ENCODE data around the gene MTA1.

DNA sequence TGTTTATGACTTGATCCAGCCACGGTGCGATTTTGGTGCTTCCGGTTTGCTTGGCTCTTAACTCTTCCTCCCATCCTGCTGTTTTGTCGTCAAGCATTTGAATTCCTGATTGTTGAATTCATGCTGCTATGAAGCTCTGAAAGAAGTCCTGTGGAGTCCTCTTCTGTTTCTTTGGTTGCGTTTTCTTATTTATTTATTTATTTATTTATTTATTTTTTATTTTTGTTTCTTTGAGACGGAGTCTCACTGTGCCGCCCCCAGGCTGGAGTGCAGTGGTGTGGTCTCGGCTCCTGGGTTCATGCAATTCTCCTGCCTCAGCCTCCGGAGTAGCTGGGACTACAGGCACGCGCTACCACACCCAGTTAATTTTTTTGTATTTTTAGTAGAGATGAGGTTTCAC is 3.0 kb upstream of the MTA1 start:
- TF ChIP-seq CTCF (IDR thresholded peaks at IDR 0.05) (no peak), RCOR1 (IDR thresholded peaks at IDR 0.05; ENCODE audit: low read length) (no peak), CHD2 (IDR thresholded peaks at IDR 0.05; ENCODE audit: low read length, partially characterized antibody) (no peak), JUND (IDR thresholded peaks at IDR 0.05) (no peak), RAD21 (IDR thresholded peaks at IDR 0.05; ENCODE audit: low read length) (no peak), REST (IDR thresholded peaks at IDR 0.05; ENCODE audit: low read depth, low read length) (no peak)
- TF ChIP-seq, protein P1, sequence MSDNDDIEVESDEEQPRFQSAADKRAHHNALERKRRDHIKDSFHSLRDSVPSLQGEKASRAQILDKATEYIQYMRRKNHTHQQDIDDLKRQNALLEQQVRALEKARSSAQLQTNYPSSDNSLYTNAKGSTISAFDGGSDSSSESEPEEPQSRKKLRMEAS (IDR thresholded peaks at IDR 0.05; ENCODE audit: low read depth), result no peak
- TF ChIP-seq, protein P2, sequence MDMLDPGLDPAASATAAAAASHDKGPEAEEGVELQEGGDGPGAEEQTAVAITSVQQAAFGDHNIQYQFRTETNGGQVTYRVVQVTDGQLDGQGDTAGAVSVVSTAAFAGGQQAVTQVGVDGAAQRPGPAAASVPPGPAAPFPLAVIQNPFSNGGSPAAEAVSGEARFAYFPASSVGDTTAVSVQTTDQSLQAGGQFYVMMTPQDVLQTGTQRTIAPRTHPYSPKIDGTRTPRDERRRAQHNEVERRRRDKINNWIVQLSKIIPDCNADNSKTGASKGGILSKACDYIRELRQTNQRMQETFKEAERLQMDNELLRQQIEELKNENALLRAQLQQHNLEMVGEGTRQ (IDR thresholded peaks at IDR 0.05; ENCODE audit: borderline replicate concordance, low read depth, low read length), result no peak
